ENCODE results near the gene SMARCA4.
"Not testable (repeated sequence)": the region's sequence is repeated elsewhere in the genome, so short reads cannot be mapped to it uniquely, and the experiment has no call there.

Gene SMARCA4

DNA sequence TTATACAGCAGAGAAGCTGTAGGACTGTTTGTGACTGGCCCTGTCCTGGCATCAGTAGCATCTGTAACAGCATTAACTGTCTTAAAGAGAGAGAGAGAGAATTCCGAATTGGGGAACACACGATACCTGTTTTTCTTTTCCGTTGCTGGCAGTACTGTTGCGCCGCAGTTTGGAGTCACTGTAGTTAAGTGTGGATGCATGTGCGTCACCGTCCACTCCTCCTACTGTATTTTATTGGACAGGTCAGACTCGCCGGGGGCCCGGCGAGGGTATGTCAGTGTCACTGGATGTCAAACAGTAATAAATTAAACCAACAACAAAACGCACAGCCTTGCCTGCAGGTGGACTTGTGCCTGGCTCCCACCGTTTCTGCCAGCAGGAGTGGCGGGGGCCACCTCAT, 101.1 kb downstream of the SMARCA4 start:
- H3K36me3 Mint-ChIP-seq (ENCODE audit: low read depth) = peaks cover 13% of the 10 kb centered on the region
- no peaks in the 10 kb centered on the region for H3K27me3 Mint-ChIP-seq (ENCODE audit: low read depth)
- no peak overlapping the region for H3K4me3 Mint-ChIP-seq
- H3K4me1 Mint-ChIP-seq (ENCODE audit: low read depth) = no peaks in the 10 kb centered on the region
- H3K9me3 Mint-ChIP-seq = no peaks in the 10 kb centered on the region
- no peak overlapping the region for H3K27ac Mint-ChIP-seq

DNA sequence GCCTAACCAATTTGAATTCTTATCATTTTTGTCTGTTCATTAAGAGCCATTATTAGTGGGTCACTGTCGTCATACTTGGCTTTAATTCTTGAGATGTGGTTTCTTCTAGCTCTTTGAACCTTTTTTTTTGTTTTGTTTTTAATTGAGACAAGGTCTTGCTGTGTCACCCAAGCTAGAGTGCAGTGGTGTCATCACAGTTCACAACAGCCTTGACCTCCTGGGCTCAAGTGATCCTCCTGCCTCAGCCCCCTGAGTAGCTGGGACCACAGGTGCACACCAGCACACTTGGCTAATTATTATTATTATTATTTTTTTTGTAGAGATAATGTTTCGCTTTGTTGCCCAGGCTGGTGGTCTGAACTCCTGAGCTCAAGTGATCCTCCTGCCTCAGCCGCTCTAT, 102.6 kb downstream of the SMARCA4 start:
- Mint-ChIP-seq H3K9me3 (no peaks in the 10 kb centered on the region), H3K4me3 (no peak overlapping the region), H3K27ac (no peak overlapping the region), H3K36me3 (ENCODE audit: low read depth) (peaks cover 17% of the 10 kb centered on the region), H3K4me1 (ENCODE audit: low read depth) (no peaks in the 10 kb centered on the region), H3K27me3 (ENCODE audit: low read depth) (no peaks in the 10 kb centered on the region)

DNA sequence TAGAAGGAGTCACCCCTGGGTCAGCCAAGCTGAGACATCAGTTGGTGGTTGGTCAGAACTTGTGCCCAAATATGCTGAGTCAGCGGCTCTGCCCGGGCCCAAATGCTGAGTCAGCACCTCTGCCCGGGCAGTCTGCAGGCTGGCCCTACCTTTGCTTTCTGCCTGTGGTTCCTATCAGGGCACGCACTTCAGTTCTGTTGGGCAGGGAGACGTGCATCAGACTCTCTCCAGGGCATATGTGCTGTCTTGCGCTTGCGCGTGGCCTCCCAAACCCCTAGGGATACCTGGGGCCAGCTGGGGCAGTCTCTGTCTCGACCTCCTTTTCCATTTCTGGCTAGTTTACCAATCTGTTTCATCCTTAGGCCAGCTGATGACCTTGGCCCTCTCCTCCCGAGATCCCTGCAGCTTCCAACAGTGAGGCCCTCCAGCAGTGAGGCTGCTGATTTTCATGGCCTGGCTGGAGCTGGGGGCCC, 104.0 kb downstream of the SMARCA4 start:
- no peaks in the 10 kb centered on the region for H3K4me1 Mint-ChIP-seq (ENCODE audit: low read depth)
- no peaks in the 10 kb centered on the region for H3K9me3 Mint-ChIP-seq
- no peaks in the 10 kb centered on the region for H3K27me3 Mint-ChIP-seq (ENCODE audit: low read depth)
- H3K4me3 Mint-ChIP-seq = no peak overlapping the region
- H3K27ac Mint-ChIP-seq = no peak overlapping the region
- peaks cover 17% of the 10 kb centered on the region for H3K36me3 Mint-ChIP-seq (ENCODE audit: low read depth)

DNA sequence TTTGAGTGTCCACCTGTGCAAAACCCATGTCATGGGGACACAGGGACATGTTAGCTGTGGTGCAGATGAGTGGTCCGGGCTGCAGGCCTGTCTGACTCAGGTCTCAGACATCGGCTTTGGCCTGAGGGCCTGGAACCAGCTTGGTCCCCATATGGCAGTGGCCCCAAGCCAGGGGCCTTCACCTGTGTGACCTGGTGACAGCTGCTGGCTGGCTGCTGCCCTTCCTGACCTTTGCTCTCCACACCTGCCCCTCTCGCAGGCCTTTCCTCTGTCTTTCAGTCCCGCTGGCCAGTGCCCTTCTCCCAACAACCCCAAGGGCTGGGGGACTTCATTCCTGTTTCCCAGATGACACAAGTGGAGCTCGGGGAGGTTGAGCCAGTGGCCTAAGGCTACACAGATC, 105.5 kb downstream of the SMARCA4 start:
- no peaks in the 10 kb centered on the region for H3K27me3 Mint-ChIP-seq (ENCODE audit: low read depth)
- H3K4me3 Mint-ChIP-seq = no peak overlapping the region
- H3K4me1 Mint-ChIP-seq (ENCODE audit: low read depth) = no peaks in the 10 kb centered on the region
- H3K36me3 Mint-ChIP-seq (ENCODE audit: low read depth) = peaks cover 17% of the 10 kb centered on the region
- H3K27ac Mint-ChIP-seq = no peak overlapping the region
- H3K9me3 Mint-ChIP-seq = no peaks in the 10 kb centered on the region

DNA sequence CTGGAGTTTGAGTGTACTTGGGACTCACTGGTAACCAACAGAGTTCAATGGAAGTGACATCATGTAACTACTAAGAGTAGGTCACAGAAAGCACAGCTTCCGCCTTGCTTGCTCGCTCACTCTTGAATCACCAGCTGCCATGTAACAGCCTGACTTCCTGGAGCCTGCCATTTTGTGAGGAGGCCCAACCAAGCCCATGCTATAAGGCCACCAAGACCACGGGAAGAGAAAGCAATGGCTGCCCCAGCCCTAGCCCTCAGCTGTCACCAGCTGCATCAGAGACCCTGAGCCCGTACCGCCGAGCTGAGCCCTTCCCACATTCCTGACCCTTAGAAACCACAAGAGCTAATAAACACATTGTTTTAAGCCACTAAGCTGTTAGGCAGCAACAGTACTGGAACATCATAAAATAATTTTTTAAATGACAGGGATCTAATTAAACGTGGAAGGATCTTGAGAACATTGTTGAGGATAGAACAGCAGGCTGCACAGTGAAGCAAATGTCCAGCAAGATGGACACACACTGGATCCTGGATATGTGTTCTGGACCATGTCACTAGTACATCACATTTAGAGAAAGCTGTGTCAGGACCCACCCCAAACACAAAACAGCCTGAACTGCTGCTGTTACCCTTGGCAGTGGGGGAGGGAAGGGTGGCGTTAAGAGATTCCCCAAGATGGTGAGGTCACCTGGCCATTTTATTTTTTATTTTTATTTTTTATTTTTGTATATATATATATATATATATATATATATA, 106.7 kb downstream of the SMARCA4 start:
- H3K9me3 Mint-ChIP-seq = no peaks in the 10 kb centered on the region
- H3K27me3 Mint-ChIP-seq (ENCODE audit: low read depth) = no peaks in the 10 kb centered on the region
- H3K27ac Mint-ChIP-seq = no peak overlapping the region
- H3K36me3 Mint-ChIP-seq (ENCODE audit: low read depth) = peaks cover 13% of the 10 kb centered on the region
- H3K4me3 Mint-ChIP-seq = no peak overlapping the region
- H3K4me1 Mint-ChIP-seq (ENCODE audit: low read depth) = no peaks in the 10 kb centered on the region

DNA sequence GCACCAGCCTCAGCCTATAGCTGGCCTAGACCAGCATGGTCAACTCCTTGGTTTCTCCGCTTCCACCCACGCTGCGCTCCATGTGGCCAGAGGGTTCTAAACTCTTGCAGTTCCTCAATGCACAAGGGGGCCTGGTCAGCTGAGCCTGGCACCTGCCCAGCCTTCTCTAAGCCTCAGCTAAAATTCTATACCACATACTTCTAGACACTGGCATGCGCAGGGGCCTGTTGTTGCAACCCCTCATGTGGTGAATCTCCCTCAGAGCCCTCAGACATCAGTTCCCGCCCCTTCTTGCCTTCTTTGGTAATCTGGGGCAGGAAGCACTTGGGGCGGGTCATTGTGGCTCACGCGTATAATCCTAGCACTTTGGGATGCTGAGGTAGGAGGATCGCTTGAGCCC, 108.7 kb downstream of the SMARCA4 start:
- no peaks in the 10 kb centered on the region for H3K27me3 Mint-ChIP-seq (ENCODE audit: low read depth)
- H3K27ac Mint-ChIP-seq = no peak overlapping the region
- no peak overlapping the region for H3K4me3 Mint-ChIP-seq
- no peaks in the 10 kb centered on the region for H3K9me3 Mint-ChIP-seq
- H3K4me1 Mint-ChIP-seq (ENCODE audit: low read depth) = peaks cover 1% of the 10 kb centered on the region
- peaks cover 13% of the 10 kb centered on the region for H3K36me3 Mint-ChIP-seq (ENCODE audit: low read depth)

DNA sequence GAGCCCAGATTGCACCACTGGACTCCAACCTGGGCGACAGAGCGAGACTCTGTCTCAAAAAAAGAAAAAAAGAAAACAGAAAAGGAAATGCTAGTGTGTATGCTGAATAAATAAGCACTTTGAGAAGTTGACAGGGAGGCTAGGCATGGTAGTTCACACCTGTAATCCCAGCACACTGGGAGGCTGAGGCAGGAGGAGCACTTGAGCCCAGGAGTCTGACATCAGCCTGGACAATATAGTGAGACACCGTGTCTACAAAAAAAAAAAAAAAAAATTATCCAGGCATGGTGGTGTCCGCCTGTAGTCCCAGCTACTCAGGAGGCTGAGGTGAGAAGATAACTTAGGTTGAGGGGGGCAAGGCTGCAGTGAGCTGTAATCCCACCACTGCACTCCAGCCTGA, 109.3 kb downstream of the SMARCA4 start:
- H3K4me3 Mint-ChIP-seq = no peak overlapping the region
- H3K4me1 Mint-ChIP-seq (ENCODE audit: low read depth) = peaks cover 2% of the 10 kb centered on the region
- no peaks in the 10 kb centered on the region for H3K9me3 Mint-ChIP-seq
- no peak overlapping the region for H3K27ac Mint-ChIP-seq
- H3K36me3 Mint-ChIP-seq (ENCODE audit: low read depth) = peaks cover 13% of the 10 kb centered on the region
- H3K27me3 Mint-ChIP-seq (ENCODE audit: low read depth) = no peaks in the 10 kb centered on the region

DNA sequence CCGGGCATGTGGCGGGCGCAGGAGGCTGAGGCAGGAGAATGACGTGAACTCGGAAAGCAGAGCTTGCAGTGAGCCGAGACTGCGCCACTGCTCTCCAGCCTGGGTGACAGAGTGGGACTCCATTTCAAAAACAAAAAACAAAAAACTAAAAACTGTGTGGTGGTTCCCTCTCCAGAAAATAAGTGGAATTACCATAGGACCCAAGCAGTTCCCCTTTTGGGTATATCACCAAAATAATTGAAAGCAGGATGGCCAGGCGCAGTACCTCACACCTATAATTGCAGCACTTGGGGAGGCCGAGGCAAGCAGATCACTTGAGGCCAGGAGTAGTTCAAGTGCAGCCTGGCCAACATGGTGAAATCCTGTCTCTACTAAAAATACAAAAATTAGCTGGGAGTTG, 112.7 kb downstream of the SMARCA4 start:
- Mint-ChIP-seq H3K9me3 (no peaks in the 10 kb centered on the region), H3K4me1 (ENCODE audit: low read depth) (peaks cover 2% of the 10 kb centered on the region), H3K27me3 (ENCODE audit: low read depth) (no peaks in the 10 kb centered on the region), H3K4me3 (no peak overlapping the region), H3K36me3 (ENCODE audit: low read depth) (peaks cover 4% of the 10 kb centered on the region), H3K27ac (no peak overlapping the region)

DNA sequence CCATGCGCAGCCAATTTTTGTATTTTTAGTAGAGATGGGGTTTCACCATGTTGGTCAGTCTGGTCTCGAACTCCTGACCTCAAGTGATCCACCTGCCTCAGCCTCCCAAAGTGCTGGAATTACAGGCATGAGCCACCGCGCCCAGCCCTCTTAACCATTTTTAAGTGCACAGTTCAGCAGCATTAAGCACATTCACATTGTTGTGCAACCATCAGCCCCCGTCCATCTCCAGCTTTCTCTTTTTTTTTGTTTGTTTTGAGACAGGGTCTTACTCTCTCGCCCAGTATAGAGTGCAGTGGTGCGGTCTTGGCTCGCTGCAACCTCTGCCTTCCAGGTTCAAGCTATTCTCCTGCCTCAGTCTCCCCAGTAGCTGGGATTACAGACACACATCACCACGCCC, 116.0 kb downstream of the SMARCA4 start:
- H3K36me3 Mint-ChIP-seq (ENCODE audit: low read depth); H3K27me3 Mint-ChIP-seq (ENCODE audit: low read depth); H3K4me3 Mint-ChIP-seq; H3K27ac Mint-ChIP-seq; H3K9me3 Mint-ChIP-seq; H3K4me1 Mint-ChIP-seq (ENCODE audit: low read depth): not testable (repeated sequence)

DNA sequence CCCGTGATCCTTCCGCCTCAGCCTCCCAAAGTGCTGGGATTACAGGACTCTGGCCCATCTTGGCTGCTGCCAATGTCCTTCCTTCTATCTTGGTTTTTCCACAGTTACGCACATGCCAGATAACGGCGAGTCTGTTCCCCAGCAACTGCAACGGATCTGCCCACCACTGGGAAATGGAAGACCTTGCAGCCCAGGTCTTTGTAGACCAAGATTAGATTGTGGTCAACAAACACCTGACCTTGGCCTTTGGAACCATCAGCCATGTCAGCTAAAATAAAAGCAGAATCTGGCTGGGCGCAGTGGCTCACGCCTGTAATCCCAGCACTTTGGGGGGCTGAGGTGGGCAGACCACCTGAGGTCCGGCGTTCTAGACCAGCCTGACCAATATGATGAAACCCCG, 118.1 kb downstream of the SMARCA4 start:
- Mint-ChIP-seq H3K9me3 (no peaks in the 10 kb centered on the region), H3K27ac (no peak overlapping the region), H3K27me3 (ENCODE audit: low read depth) (no peaks in the 10 kb centered on the region), H3K4me1 (ENCODE audit: low read depth) (peaks cover 4% of the 10 kb centered on the region), H3K36me3 (ENCODE audit: low read depth) (peaks cover under 1% of the 10 kb centered on the region), H3K4me3 (no peak overlapping the region)

DNA sequence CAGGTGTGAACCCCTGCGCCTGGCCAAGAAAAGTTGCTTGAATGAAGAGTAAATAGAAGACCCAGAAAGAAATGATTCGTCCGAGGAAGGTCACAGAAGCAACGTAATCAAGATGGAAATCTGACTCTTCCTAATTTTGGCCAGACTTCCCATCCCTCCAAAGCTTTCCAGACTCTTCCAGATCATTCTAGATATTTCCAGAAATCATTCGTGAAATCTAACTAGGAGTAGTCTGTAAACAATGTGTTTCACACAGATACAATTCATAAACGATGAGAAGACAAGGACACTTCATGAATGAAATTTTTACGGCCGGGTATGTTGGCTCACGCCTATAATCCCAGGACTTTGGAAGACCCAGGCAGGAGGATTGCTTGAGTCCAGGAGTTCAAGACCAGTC, 119.2 kb downstream of the SMARCA4 start:
- H3K27me3 Mint-ChIP-seq (ENCODE audit: low read depth) = no peaks in the 10 kb centered on the region
- no peak overlapping the region for H3K27ac Mint-ChIP-seq
- peaks cover 3% of the 10 kb centered on the region for H3K4me1 Mint-ChIP-seq (ENCODE audit: low read depth)
- H3K36me3 Mint-ChIP-seq (ENCODE audit: low read depth) = peaks cover 1% of the 10 kb centered on the region
- H3K9me3 Mint-ChIP-seq = no peaks in the 10 kb centered on the region
- H3K4me3 Mint-ChIP-seq = no peak overlapping the region

DNA sequence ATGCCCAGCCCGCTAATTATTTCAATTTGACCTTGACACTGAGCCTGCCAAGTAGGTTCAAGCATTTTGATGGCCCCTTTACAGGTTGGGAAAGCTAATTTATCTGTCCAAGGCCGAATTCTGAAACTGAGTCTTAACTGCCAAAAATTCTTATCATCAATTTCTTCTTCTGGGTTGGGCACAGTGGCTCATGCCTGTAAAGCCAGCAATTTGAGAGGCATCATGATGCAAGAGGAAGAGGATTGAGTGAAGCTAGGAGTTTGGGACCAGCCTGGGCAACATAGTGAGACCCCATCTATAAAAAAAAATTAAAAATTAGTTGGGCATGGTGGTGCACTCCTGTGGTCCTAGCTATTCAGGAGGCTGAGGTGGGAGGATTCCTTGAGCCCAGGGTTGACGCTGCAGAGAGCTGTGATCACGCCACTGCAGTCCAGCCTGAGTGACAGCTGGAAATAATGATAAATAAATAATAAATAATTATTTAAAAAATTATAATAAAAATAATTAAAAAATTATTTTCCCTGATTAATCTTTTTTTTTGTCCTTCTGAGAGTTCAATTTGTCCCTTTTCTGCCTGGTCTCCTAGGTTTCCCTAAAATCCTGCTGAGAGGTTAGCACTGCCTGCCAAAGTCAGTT, 127.2 kb downstream of the SMARCA4 start:
- peaks cover 18% of the 10 kb centered on the region for H3K36me3 Mint-ChIP-seq (ENCODE audit: low read depth)
- no peaks in the 10 kb centered on the region for H3K9me3 Mint-ChIP-seq
- H3K4me1 Mint-ChIP-seq (ENCODE audit: low read depth) = peaks cover 30% of the 10 kb centered on the region
- H3K4me3 Mint-ChIP-seq = no peak overlapping the region
- no peaks in the 10 kb centered on the region for H3K27me3 Mint-ChIP-seq (ENCODE audit: low read depth)
- peak overlapping the region; percentile 99 for H3K27ac Mint-ChIP-seq

DNA sequence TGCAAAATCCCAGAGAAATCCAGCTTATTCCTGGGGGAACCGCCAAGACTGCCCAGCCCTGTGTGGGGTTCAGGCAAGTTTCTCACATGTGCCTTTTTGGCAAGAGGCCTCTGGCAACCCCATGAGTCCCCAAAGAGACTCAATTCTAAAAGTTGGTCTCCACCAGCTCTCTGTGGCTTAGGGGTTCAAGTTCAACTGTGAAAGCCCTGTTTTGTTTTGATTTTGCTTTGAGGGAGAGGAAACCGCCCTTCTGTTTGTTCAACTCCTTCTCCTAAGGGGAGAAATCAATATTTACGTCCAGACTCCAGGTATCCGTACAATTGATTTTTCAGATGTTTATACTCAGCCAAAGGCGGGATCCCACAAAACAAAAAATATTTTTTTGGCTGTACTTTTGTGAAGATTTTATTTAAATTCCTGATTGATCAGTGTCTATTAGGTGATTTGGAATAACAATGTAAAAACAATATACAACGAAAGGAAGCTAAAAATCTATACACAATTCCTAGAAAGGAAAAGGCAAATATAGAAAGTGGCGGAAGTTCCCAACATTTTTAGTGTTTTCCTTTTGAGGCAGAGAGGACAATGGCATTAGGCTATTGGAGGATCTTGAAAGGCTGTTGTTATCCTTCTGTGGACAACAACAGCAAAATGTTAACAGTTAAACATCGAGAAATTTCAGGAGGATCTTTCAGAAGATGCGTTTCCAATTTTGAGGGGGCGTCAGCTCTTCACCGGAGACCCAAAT, 127.8 kb downstream of the SMARCA4 start:
- H3K4me3 Mint-ChIP-seq = peak overlapping the region; percentile 96
- H3K27ac Mint-ChIP-seq = peak overlapping the region; percentile 99
- H3K4me1 Mint-ChIP-seq (ENCODE audit: low read depth) = peaks cover 31% of the 10 kb centered on the region
- H3K36me3 Mint-ChIP-seq (ENCODE audit: low read depth) = peaks cover 19% of the 10 kb centered on the region
- H3K27me3 Mint-ChIP-seq (ENCODE audit: low read depth) = no peaks in the 10 kb centered on the region
- H3K9me3 Mint-ChIP-seq = no peaks in the 10 kb centered on the region

DNA sequence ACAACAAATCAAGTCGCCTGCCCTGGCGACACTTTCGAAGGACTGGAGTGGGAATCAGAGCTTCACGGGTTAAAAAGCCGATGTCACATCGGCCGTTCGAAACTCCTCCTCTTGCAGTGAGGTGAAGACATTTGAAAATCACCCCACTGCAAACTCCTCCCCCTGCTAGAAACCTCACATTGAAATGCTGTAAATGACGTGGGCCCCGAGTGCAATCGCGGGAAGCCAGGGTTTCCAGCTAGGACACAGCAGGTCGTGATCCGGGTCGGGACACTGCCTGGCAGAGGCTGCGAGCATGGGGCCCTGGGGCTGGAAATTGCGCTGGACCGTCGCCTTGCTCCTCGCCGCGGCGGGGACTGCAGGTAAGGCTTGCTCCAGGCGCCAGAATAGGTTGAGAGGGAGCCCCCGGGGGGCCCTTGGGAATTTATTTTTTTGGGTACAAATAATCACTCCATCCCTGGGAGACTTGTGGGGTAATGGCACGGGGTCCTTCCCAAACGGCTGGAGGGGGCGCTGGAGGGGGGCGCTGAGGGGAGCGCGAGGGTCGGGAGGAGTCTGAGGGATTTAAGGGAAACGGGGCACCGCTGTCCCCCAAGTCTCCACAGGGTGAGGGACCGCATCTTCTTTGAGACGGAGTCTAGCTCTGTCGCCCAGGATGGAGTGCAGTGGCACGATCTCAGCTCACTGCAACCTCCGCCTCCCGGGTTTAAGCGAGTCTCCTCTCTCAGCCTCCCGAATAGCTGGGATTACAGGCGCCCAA, 128.6 kb downstream of the SMARCA4 start, which contains the start of gene LDLR:
Gene LDLR (plus strand): TSS at position 210 of the 760 bp plus-strand sequence. CDS start 86 bp downstream, at position 296.
- H3K9me3 Mint-ChIP-seq = no peaks in the 10 kb centered on the region
- peaks cover 29% of the 10 kb centered on the region for H3K4me1 Mint-ChIP-seq (ENCODE audit: low read depth)

More for the DNA sequence above, 128.6 kb downstream of the SMARCA4 start, which contains the start of gene LDLR:
- peak within 1 kb of the TSS; percentile 96 for H3K4me3 Mint-ChIP-seq
- peak within 1 kb of the TSS; percentile 99 for H3K27ac Mint-ChIP-seq
- H3K36me3 Mint-ChIP-seq (ENCODE audit: low read depth) = peaks cover 22% of the 10 kb centered on the region
- H3K27me3 Mint-ChIP-seq (ENCODE audit: low read depth) = no peaks in the 10 kb centered on the region

Data from T-helper 1 cell treated with Interleukin-12 subunit alpha and Interleukin-12 subunit beta and Interleukin-4 antibody, amounts not matched to agents 30 μg/mL and 1 μg/mL, for 36 hours (primary cell).